ENCODE results near the gene LINC00237. TPM values are rescaled to one million over a fixed set of nuclear protein-coding genes. Genes with fewer than 3 reads are reported as not detected.

Gene LINC00237
- total and polyA plus RNA-seq, 8 donors: not detected

DNA sequence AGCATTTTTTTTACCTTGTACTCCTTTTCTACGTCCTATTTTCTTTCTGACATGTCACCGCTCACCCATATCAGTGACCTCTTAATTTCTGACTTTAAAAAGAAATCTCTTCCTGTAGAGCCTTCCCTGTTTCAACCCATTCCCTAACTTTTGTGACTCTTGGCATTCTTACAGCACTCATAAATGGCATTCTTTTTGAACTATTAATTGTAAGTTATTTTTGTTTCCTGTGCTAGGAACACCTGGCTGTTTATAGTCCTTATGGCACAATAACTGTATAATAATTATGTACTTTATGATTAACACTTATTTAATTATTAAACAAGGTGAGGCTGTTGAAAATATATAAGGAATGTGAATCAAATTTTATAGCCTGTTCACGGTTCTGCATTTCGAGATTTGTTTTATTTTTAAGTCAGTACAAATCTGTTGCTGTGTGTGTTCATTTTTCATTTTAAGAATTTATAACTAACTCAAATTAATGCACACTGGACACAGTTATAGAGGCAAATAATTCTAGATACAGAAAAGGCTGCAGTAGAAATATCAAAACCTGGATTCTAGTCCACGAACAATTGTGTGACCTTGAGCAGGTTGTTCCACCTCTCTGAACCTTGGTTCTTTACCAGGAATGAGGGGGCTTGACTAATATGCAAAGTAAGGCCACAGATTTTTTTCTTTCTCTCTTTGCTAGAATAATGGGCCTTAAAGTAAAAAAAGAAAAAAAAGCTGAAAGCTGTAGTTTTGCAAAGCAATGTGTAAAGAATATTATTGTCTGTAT, 21.2 kb upstream of the LINC00237 start:
- no peak overlapping the region for H3K27ac ChIP-seq
- H3K36me3 ChIP-seq: peaks cover 0 to 16% (median 8%) of the 10 kb centered on the region in 4 donors
- intact Hi-C loops (cut with DNase I; ENCODE audit: low total_unique reads): no loop called here
- peak overlapping the region in 3 of 4 donors; percentile 93 to 97 (median 94) for H3K4me3 ChIP-seq
- H3K4me1 ChIP-seq: peaks cover 0 to 26% (median 21%) of the 10 kb centered on the region in 4 donors
- DNase-seq: no peak
- H3K9me3 ChIP-seq: no peaks in the 10 kb centered on the region
- no peaks in the 10 kb centered on the region for H3K27me3 ChIP-seq
- TF ChIP-seq POLR2AphosphoS5 (IDR thresholded peaks at IDR 0.05) (no peak), POLR2A (IDR thresholded peaks at IDR 0.05) (no peak), EP300 (IDR thresholded peaks at IDR 0.05) (no peak)
- TF ChIP-seq, protein P1, sequence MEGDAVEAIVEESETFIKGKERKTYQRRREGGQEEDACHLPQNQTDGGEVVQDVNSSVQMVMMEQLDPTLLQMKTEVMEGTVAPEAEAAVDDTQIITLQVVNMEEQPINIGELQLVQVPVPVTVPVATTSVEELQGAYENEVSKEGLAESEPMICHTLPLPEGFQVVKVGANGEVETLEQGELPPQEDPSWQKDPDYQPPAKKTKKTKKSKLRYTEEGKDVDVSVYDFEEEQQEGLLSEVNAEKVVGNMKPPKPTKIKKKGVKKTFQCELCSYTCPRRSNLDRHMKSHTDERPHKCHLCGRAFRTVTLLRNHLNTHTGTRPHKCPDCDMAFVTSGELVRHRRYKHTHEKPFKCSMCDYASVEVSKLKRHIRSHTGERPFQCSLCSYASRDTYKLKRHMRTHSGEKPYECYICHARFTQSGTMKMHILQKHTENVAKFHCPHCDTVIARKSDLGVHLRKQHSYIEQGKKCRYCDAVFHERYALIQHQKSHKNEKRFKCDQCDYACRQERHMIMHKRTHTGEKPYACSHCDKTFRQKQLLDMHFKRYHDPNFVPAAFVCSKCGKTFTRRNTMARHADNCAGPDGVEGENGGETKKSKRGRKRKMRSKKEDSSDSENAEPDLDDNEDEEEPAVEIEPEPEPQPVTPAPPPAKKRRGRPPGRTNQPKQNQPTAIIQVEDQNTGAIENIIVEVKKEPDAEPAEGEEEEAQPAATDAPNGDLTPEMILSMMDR (IDR thresholded peaks at IDR 0.05): no peak
- 61 to 70% (median 69%) methylated on average over 5 of the region's 5 CpGs for WGBS, 5 donors

DNA sequence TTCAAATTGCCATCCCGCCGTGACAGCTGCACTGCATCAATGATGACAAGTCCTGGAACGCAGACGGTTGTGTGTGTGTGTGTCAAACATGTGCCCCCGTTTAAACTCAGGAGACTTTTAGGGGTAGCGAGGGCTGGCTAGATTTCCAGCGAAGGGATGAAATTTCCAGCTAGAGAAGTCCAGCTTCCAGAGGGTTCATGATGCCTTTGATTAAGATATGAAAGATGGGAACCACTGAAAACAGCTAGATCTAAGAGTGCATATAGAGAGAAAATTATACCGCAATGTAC, 20.4 kb upstream of the LINC00237 start:
- Histone ChIP-seq H3K9me3 (no peaks in the 10 kb centered on the region), H3K4me3 (peak overlapping the region; percentile 93 to 97 (median 94)), H3K27ac (peak overlapping the region in 4 of 5 donors; percentile 79 to 89 (median 88)), H3K27me3 (no peaks in the 10 kb centered on the region), H3K4me1 (peaks cover 0 to 26% (median 21%) of the 10 kb centered on the region in 4 donors), H3K36me3 (peaks cover 0 to 7% (median 2%) of the 10 kb centered on the region in 4 donors)
- TF ChIP-seq EP300 (IDR thresholded peaks at IDR 0.05) (no peak), POLR2A (IDR thresholded peaks at IDR 0.05) (no peak), POLR2AphosphoS5 (IDR thresholded peaks at IDR 0.05) (no peak)
- TF ChIP-seq, protein P1 (IDR thresholded peaks at IDR 0.05): no peak
- no peak for DNase-seq
- WGBS, 5 donors: 4 to 11% (median 7%) methylated on average over 8 of the region's 8 CpGs
- intact Hi-C loops (cut with DNase I; ENCODE audit: low total_unique reads): no loop called here

DNA sequence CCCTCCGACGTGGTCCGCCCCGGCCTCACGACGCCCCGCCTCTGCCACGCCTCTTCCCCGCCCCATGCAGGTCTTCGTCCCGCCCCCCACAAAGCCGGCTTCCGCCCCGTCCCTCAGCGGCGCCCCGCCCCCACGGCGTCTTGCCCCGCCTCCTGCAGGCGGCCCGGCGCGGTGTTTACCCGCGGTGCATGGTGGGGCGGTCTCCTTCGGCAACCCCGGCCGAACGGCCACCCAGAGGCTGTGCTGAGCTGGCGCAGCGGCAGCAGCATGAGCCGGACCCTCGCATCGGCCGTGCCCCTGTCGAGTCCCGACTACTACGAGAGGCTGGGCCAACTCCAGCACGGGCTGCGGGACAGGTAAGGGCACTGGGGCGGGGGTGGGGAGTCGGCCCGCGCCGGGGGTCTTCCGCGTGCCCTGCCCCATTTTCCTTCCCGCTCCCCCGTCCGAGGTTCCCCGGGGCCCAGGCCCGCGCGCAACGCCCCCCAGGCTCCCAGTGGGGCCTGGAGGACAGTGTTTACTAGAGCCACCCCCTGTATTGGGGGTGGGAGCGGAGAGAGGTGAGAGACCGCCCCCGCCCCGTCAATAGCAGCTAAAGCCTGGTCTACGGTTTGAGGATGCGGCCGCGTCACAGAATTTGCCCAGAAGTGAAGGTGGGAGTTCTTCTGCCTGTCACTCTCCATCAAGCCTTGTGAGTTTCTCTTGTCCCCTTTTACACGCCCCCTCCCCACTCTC, 19.9 kb upstream of the LINC00237 start, which contains the start of gene KIZ:
TSS of gene KIZ (plus strand) at position 234 of the 732 bp plus-strand sequence. CDS start at position 268, 34 bp downstream.
- 0 to 1% (median 0%) methylated on average over 28 to 66 of the region's 66 CpGs for WGBS, 5 donors
- Histone ChIP-seq H3K27ac (peak within 1 kb of the TSS; percentile 76 to 89 (median 87)), H3K27me3 (no peaks in the 10 kb centered on the region), H3K9me3 (no peaks in the 10 kb centered on the region), H3K4me3 (peak within 1 kb of the TSS; percentile 93 to 97 (median 94)), H3K4me1 (peaks cover 0 to 26% (median 21%) of the 10 kb centered on the region in 4 donors), H3K36me3 (peaks cover 0 to 2% (median under 1%) of the 10 kb centered on the region in 4 donors)
- intact Hi-C loops (cut with DNase I; ENCODE audit: low total_unique reads): no loop called here
- DNase-seq: peak; percentile 98 to 99
- TF ChIP-seq, protein P1 (IDR thresholded peaks at IDR 0.05): peak in 4 of 7 experiments; percentile 30 to 63 (median 45)
- TF ChIP-seq POLR2AphosphoS5 (IDR thresholded peaks at IDR 0.05) (peak; percentile 89 to 93 (median 90)), EP300 (IDR thresholded peaks at IDR 0.05) (no peak), POLR2A (IDR thresholded peaks at IDR 0.05) (peak in 2 of 4 donors; percentile 13 to 25)

DNA sequence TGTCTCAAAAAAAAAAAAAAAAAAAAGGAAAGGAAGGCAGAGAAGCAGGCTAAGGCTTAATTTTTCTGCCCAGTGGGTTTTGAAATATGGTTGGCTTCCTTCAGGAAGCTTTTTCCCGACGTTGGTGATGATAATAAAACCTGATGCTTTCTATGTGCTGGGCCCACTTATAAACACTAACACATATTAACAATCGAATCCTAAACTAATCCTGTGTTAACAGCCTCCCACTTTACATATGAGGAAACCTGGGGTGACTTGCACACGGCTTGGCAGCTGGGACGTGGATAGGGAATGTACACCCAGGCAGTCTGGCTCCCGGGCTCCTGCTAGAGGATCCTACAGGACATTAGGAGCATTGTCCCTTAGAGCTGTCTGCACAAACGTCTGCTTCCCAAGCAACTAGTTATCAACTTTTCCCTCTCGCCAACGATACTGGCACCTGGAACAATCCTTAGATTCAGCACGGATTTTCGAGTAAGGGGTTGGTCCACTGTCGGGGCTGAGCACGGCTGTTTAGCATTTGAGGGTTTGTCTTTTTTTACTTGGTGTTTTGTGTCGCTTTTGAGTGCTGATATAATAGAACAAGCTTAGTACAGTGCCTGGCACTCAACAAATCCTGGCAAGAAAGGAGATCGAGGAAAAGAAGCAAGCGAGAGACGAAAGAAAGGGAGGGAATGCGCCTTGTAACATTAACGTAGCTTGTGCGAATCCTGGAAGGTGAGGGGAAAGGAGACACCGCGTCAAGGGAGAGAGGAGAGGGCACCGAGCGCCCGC, 19.1 kb upstream of the LINC00237 start:
- Histone ChIP-seq H3K4me3 (peak overlapping the region; percentile 93 to 97 (median 94)), H3K36me3 (no peaks in the 10 kb centered on the region), H3K27ac (peak overlapping the region; percentile 65 to 89 (median 87)), H3K9me3 (no peaks in the 10 kb centered on the region), H3K27me3 (no peaks in the 10 kb centered on the region), H3K4me1 (peaks cover 0 to 26% (median 21%) of the 10 kb centered on the region in 4 donors)
- intact Hi-C loops (cut with DNase I; ENCODE audit: low total_unique reads): no loop called here
- peak; percentile 51 to 68 for DNase-seq
- TF ChIP-seq EP300 (IDR thresholded peaks at IDR 0.05): no peak
- TF ChIP-seq, protein P1 (IDR thresholded peaks at IDR 0.05): no peak
- no peak for TF ChIP-seq POLR2AphosphoS5 (IDR thresholded peaks at IDR 0.05)
- no peak for TF ChIP-seq POLR2A (IDR thresholded peaks at IDR 0.05)
- 2 to 4% (median 3%) methylated on average over 22 to 25 of the region's 25 CpGs for WGBS, 5 donors

Data from stomach (tissue), 9 donors.